GM12891 (cell line): ENCODE data around the gene EBI3.
A peak's percentile ranks its signal among the peaks of the same experiment; 100 is the strongest.

Experiments used
- PAX5 ChIP-seq: IDR thresholded peaks from 2 replicates; pipeline ENCODE4 v1.6.1; 2011; ENCODE audit warnings: low read length, moderate library complexity, mild to moderate bottlenecking; ENCODE audit not compliant: insufficient read depth, severe bottlenecking
- POLR2A ChIP-seq: IDR thresholded peaks from 2 replicates; pipeline ENCODE4 v1.6.1; 2011; ENCODE audit warnings: low read depth, low read length, control low read depth
- POLR2AphosphoS5 ChIP-seq: IDR thresholded peaks from 2 replicates; pipeline ENCODE4 v1.6.1; 2011; ENCODE audit warnings: low read depth, low read length, control low read depth
- SPI1 ChIP-seq: IDR thresholded peaks from 2 replicates; pipeline ENCODE4 v1.6.1; 2011; ENCODE audit warnings: low read depth, low read length, control low read depth
- TAF1 ChIP-seq: IDR thresholded peaks from 2 replicates; pipeline ENCODE4 v1.6.1; 2011; ENCODE audit warnings: low read depth, low read length, control low read depth

DNA sequence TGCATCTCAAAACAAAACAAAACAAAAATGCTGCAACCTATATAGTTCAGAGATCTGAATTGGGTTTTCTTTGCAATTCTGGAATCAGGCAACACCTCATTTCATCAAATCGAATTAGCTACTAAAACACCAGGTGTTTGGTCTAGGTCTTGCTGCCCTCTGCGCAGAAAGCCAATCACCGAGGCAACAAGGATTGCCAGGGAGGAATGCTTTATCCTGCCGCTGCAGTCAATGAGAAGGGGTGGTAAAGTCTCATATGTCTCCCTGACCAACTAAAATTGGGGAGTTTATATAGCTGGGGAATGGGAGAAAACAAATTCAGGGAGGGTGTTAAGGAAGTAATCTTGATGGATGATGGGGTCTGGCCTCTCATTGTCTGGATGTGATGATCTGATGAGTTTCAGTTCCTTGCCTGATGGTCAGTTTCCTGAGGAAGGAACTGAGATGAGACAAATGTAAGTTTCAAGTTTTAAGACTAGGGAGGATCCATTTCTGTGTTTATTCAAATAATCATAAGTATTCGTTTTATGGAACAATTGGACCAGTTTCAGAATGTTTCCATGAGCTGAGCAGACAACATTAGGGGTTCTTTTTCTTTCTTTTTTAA, 12.6 kb downstream of the EBI3 start:
- TF ChIP-seq POLR2A (no peak), POLR2AphosphoS5 (no peak), TAF1 (no peak), SPI1 (peak; percentile 94), PAX5 (no peak)
